GM19240 (cell line): ENCODE results near the gene RPL13.
"Not testable (repeated sequence)": the region's sequence is repeated elsewhere in the genome, so short reads cannot be mapped to it uniquely, and the experiment has no call there.

Experiments
- DNase-seq: peaks from one replicate; pipeline ENCODE4 v3.0.0; 2011; ENCODE audit warnings: low spot score; ENCODE audit not compliant: insufficient read length

The RPL13 gene

DNA sequence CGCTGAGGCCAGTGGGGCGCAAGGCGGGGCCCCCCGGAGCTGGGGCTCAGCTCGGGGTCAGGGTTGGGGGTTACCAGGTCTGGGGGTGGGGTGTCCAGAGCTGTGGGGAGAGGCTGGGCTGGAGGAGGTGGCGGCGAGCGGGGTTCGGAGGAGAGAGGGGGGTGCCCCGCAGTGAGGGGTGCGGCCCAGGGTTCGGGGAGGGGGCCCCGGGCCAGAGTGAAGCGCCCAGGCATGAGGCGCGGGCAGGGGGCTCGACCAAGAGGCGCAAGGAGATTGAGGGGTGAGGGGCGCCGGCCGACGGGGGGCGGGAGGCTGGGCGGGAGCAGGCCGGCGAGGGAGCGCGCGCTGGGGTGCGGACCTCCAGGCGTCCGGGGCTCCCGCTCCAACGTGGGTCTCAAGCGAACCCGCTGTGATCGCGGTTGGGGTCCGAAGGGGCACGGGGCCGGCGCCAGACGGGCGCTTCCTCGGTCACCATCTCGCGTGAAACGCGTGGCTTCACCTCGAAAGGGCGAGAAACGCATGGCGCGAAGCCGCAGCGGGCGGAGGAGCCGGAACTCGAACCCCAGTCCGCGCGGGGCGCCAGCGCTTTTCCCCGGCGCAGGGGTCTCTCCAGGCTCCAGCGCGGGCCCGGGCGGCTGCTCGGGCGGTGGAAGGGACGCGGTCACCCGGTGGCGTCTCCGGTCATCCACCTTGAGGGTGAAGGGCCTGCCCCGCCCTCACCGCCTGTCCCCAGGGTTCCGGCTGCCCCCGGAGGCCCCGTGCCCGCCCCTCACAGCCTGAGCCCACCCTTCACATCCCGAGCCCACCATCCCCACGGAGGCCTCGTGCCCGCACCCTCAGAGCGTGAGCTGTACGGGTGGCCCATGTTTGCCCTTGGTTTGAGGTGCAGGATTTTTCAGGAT, 15.9 kb downstream of the RPL13 start:
- DNase-seq: no peak

DNA sequence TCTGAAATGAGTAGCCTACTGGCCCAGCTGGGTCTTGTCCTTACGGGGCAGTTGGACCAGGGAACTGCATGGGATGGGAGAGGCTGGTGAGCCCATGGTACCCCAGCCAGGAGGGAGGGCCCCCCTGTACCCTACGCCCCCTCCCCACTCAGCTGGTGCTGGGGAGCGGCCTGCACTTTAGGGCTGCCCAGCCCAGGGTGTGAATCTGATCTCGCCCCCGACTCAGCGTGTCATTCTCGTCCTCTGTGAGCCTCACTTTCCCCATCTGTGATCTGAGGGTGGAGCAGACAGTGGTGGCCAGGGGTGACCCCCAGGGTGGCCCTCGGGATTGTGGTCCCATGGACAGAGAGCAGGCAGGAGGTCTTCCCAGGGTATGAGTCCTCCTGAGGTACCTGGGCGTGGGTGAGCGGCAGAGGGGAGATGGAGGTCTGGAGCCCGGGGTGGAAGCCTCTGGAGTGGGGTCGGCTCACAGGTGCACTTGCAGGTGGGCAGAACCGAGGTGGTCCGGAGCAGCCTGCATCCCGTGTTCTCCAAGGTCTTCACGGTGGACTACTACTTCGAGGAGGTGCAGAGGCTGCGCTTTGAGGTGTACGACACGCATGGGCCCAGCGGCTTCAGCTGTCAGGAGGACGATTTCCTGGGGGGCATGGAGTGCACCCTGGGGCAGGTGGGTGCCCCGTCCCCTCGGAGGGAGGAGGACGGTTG, 16.7 kb downstream of the RPL13 start:
- DNase-seq: no peak

DNA sequence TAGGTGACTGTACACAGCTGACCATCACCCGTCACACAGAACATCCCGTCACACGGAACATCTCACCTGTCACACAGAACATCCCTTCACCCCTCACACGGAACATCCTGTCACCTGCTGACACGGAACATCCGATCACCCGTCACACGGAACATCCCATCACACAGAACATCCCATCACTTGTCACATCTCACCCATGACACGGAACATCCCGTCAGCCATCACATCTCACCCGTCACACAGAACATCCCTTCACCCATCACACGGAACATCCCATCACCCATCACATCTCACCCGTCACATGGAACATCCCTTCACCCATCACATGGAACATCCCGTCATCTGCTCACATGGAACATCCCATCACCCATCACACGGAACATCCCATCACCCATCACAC, 18.9 kb downstream of the RPL13 start:
- no peak for DNase-seq

DNA sequence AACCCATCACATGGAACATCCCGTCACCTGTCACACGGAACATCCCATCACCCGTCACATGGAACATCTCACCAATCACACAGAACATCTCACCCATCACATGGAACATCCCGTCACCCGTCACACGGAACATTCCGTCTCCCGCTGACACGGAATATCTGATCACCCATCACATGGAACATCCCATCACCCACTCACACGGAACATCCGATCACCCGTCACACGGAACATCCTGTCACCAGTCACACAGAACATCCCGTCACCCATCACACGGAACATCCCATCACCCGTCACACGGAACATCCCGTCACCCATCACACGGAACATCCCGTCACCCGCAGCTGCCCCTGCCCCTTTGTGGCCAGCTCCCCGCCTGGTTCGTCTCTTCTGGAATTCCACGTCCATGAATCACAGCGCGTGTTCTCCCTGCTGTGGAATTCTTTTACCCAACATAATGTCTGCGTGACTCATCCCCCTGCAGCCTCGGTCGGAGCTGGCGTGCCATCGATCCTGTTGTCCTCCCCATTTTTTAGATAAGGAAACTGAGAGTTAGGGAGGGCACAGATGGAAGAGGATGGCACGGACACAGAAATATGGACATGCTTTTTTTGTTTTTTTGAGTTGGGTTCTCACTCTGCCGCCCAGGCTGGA, 20.7 kb downstream of the RPL13 start:
- DNase-seq: no peak

DNA sequence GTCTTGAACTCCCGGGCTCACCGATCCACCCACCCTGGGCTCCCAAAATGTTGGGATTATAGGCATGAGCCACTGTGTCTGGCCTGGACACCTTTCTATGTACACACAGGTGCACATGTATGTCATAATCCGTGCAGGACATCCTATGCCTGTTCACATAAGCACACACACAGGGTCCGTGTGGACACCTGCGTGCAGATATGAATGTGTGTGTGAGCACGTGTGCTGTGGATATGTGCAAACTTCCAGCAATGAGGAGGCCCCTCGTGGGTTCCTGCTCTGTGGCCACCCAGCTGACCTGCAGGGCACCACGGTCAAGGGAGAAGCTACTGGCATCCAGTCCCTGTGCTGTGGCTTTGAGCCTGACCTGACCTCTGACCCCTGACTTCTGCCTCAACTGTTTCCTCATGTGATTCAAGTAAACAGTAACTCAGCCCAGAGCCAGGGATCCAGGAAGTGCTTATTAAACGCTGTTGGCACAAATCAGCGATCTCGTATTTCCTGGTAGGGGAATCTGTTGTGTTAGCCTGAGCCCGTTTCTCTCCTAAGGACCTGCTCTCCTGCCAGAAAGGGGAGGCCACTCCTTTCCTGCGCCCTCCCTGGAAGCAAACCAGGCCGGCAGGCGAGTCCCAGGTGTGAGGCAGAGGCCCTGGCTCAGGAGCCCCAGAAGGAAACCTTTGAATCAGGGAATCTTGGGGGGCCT, 21.5 kb downstream of the RPL13 start:
- DNase-seq: no peak

DNA sequence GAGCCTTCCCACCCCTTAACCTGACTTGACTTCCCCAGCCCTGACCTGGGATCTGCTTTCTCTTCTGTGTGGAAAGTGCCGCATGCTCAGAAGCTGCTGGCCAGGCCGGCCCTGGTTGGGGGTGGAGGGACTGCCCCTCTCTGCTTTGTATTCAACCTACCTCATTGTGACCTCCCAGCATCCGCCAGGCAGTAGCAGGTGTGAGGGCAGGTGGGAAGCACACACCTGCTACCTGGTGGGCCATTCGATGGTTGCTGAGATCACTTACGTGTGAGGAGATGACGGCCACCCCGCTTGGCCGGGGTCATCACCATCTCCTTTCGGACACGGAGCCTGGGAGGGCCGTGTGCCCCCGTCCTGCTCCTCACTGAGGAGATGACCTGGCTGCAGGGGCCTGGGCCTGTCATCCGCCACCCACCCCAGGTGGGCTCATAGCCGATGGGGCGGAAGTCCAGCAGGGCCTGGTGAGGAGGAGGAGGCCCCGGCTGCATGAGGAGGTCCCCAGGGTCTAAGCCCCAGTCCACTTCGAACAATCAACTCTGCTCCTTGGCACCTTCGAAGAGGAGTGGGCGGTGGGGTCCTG, 22.2 kb downstream of the RPL13 start:
- no peak for DNase-seq

DNA sequence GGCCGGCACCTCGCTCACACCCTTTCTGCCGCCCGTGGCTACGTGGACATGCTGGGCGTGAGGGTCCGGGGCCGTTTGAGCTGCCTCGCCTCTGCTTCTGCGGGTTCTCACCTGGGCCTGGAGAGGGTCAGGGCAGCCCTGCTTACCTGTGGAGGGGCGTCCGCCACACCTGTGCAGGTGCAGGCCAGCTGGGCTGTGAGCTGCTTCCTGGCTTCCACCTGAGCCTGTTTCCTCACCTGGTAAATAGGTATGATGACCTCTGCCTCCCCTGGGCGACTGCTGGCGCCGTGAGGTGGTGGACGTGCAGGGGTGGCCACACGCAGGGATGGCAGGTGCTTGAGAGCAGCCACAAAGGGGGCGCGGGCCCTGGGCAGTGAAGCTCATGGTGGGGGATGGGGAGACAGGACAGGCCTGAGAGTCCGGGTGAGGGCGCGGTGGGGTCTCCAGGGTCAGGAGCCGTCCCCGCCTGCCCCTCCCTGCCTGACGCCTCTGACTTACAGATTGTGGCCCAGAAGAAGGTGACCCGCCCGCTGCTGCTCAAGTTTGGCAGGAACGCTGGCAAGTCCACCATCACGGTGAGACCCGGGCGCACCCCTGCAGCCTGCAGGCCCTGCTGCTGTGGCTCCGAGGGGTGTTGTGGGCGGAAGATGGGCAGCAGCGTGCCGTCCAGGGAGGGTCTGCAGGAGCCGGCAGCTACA, 22.9 kb downstream of the RPL13 start:
- no peak for DNase-seq

DNA sequence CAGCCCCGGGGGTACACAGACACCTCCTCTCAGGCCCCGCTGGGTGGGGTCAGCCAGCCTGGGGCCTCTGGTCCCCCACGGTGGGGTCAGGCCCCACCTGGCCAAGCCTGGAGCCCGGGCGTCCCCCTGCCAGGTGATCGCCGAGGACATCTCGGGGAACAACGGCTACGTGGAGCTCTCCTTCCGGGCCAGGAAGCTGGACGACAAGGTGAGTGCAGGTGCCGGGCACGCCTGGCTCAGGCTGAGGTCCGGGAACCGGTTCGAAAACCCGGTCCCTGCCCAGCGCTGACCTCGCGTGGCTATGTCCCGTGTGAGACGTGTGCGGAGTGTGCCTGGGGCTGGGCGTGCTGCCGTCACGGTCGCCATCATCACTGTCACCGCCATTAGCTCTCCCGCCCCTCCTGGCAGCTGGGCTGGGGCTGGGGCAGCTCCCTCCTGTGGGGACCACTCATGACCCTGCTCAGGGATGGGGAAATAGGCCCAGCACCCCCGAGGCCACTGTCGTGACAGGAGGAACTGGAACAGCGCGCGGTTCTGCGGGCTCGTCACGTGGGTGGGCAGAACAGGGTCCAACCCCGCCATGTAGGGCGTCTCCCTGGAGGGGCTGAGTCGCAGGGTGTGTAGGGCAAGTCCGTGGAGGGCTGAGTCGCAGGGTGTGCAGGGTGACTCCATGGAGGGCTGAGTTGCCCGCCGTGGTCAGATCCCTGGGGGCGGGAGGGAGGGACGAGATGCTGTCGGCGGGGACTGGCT, 23.6 kb downstream of the RPL13 start:
- DNase-seq: no peak

DNA sequence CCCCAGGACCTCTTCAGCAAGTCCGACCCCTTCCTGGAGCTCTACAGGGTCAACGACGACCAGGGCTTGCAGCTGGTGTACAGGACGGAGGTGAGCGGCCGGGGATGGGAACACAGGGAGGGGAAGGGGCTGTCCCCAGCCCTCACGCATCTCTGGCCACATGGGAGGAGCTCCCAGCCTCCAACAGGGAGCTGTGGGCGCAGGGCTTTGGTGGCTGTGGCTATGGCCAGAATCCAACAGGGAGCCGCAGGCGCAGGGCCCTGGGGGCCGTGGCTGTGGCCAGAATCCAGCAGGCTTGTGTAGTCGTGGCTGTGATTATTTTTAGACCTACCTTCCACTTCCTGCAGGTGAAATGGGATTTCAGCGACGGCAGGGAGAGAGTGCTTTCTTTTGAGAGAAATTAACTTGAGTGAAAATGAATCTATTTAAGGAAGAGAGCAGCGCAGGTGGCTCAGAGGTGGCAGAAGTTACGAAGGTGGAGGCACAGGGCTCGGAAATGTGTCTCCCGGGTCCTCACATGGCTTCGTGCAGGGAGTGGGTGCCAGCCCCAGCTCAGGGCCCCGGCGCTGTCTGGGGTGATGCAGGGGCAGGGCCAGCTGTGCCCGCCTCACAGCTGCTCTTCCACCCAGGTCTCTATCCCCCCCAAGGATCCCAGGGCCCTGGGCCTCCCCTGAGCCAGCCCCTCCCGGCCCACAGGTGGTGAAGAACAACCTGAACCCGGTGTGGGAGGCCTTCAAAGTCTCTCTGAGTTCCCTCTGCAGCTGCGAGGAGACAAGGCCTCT, 24.5 kb downstream of the RPL13 start:
- no peak for DNase-seq

DNA sequence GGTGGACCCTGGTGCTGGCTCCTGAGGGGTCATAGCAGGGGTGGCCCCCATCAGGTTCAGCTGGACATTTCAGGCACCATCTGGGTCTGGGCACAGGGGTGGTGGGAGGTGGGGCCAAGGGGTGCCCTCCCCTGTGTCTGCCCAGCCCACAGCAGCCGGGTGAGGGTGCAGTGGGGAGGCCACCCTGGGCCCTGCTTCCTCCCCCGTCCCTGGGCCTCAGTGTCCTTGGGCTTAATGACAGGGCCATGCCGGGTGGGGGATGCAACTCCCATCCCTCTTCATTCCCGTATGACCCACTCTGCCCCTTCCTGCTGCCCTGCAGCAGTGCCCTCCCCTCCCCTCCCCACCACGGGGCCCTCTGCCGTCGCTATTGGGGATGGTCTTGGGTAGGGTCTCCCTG, 25.7 kb downstream of the RPL13 start:
- DNase-seq: no peak

DNA sequence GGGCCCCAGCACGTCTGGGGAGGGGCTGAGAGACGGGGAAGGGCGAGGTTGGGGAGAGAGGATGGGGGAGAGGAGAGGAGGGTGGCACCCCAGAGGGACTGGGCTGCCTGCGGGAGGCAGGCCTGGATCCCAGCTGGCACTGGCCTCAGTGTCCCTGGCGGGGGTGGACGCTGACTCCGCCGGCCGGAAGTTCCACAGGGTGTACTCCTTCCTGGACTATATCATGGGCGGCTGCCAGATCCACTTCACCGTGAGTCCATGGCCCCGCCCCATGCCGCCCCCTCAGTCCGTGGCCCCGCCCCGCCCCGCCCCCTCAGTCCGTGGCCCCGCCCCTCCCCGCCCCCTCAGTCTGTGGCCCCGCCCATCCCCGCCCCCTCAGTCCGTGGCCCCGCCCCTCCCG, 26.4 kb downstream of the RPL13 start:
- no peak for DNase-seq

DNA sequence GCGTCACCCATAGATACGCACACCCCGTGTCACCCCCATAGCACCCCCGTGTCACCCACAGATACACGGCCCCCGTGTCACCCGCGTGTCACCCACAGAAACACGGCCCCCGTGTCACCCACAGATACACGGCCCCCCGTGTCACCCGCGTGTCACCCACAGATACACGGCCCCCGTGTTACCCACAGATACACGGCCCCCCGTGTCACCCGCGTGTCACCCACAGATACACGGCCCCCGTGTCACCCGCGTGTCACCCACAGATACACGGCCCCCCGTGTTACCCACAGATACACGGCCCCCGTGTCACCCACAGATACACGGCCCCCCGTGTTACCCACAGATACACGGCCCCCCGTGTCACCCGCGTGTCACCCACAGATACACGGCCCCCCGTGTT, 27.2 kb downstream of the RPL13 start:
- DNase-seq: not testable (repeated sequence)

DNA sequence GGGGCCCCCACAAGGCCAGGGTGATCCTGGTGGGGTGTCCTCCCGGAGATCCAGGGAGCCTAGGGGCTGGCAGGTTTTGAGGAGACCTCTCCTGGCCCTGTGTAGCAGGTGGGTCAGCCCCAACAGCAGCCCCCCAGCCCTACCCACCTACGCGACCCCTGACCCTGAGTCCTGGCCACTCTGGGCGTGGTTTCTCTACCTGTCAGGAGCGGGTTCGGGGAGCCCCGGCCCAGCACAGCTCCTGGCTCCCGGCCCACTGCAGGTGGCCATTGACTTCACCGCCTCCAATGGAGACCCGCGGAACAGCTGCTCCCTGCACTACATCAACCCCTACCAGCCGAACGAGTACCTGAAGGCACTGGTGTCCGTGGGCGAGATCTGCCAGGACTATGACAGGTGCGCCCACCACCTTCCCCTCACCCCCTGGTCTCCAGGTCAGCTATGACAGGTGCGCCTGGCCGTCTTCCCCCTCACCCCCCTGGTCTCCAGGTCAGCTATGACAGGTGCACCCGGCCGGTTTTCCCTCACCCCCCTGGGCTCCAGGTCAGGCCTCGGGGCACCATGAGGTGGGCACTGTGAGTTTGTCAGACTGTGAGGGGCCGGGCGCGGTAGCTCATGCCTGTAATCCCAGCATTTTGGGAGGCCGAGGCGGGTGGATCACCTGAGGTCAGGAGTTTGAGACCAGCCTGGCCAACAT, 28.1 kb downstream of the RPL13 start:
- no peak for DNase-seq

DNA sequence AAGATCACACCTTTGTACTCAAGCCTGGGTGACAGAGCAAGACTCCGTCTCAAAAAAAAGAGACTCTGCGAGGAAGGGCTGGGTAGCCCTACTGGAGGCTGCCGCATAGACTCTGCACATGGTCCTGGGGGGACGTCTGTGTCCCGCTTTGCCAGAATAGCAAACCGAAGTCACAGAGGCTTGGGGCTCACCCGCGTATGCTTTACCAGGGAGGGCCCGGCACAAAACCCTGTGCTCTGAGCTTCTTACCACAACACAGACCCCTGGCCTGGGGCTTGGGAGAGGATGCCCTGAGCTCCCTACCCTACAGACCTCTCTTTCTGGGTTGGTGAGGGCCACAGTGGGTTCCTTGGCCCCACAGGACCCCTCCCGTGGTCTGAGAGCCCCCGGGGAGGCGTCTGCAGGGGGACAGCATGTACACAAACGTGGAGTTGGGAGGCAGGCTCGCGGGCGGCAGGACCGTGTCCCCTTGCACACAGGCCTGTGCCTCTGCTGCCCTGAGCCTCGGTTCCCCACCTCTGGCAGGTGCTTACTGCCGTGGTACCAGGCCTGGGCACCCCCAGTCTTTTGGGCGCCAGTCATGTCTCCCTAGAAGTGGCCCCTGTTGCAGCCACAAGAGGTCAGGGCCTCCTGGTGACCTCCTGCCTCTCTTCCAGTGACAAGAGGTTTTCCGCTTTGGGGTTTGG, 28.9 kb downstream of the RPL13 start:
- no peak for DNase-seq

DNA sequence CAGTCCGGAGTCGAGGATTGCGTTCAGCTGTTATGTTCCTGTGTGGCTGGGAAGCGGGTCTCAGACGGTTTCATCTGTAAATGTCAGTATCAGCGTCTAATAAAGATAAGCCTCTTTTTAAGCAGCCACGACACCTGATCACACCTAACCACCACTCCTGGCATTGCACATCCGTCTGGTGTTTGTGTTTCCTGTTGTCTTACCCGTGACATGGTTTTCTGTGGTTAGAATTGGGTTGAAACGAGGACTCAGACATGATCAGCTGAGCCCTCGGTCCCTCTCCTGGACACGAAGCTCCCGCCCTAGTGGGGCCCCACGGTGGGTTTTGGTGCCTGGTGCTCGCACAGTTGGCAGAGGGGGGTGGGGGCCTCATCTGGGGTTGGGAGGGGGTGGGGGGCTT, 33.4 kb downstream of the RPL13 start:
- no peak for DNase-seq

DNA sequence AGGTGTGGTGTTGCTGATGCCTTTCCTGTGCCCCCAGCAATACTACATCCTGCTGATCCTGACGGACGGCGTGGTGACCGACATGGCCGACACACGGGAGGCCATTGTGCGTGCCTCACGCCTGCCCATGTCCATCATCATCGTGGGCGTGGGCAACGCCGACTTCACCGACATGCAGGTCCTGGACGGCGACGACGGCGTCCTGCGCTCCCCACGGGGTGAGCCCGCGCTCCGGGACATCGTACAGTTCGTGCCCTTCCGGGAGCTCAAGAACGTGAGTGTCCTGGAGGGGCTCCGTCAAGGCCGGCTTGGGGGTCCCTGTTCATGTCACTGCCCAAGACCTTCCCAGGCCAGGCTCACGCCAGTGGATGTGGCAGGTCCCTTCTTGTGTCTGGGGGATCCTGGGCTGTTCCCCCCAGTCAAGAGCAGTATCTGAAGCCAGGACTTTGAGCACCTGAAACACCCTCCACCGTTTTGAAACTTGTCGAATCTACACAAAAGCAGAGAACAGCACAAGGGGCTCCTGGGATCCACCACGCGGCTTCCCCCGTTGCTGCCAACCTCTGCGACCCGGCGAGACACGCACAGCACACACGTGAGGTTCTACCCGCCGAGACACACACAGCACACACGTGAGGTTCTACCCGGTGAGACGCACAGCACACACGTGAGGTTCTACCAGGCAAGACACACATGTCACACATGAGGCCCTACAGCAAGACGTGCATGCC, 35.0 kb downstream of the RPL13 start:
- DNase-seq: no peak

DNA sequence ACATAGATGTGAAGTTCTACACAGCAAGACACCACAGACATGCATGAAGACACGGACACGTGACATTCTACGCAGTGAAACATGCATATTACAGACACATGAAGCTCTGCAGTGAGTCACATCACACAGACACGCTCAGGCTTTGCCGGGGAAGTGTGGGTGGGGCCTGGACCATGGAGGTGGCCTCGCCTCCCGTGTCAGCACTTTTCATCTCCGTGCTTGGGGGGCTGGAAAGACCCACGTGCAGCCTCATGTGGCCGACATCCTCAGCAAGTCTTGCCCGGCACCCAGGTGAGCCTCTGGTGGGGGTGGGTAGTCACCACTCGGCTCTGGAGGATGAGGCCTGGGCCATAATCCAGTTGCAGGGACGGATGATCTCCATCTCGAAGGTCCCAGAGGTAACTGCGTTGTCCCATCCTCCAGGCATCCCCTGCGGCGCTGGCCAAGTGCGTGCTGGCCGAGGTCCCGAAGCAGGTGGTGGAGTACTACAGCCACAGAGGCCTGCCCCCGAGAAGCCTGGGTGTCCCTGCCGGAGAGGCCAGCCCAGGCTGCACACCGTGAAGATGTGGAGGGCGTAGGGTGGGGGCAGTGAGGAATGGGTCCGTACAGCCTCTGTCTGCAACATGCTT, 35.7 kb downstream of the RPL13 start:
- no peak for DNase-seq
